HG02642 (cell line): Measurements from ENCODE around the gene ITGAV.
A peak's percentile ranks its signal among the peaks of the same experiment; 100 is the strongest.

ENCODE experiments used
- ATAC-seq: cut with Tn5 transposase; IDR thresholded peaks from one replicate; pipeline ENCODE4 v1.9.1; 2021; ENCODE audit warnings: mild to moderate bottlenecking; ENCODE audit not compliant: unreplicated experiment, poor library complexity

ITGAV gene

GRCh38 chr2:186572705-186573104 is 17.2 kb upstream of the ITGAV start:
- ATAC-seq = no peak

DNA sequence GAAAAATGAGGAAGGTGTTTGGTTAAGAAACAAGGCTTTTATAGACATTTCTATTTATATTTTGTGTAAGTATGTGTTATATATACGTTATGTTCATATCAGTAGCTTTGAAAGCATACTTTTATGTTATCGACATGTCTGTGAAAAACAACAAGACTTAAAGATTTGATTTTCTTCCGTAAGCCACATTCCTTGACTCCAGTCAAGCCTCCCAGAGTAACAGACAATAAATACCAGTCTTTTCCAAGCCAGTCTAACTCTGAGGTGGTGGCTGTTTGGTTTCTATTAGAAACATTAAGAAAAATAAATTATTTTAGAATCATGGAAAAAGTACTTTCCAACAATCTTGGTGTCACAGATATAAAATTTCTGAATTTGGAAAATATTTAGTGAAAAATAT is 16.3 kb upstream of the ITGAV start:
- ATAC-seq = no peak

GRCh38 chr2:186575302-186575701 is 14.6 kb upstream of the ITGAV start:
- peak; percentile 50 for ATAC-seq

DNA sequence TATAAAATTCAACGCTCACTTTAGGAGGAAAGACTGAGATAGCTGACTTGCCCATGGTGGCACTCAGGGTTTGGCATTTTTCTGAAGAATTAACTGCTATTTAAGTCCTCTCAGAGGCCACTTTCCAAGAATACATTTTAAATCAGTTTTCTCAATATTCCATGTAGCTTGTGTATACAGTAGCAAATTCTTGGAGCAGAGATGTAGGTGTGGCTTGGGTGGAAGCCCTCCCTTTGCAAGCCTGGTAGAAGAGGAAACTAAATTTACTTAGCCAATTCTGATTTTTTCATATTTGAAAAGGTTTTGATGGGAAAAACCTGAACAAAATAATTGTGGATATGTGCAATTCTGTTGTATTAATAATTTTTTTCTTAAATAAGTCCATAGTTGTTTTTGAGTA is 14.0 kb upstream of the ITGAV start:
- ATAC-seq = no peak

- no peak for ATAC-seq
Observed at GRCh38 chr2:186576614-186577013, 13.2 kb upstream of the ITGAV start.

- no peak for ATAC-seq
Observed at GRCh38 chr2:186582698-186583097, 7.2 kb upstream of the ITGAV start.

GRCh38 chr2:186584053-186584452 is 5.8 kb upstream of the ITGAV start:
- no peak for ATAC-seq

DNA sequence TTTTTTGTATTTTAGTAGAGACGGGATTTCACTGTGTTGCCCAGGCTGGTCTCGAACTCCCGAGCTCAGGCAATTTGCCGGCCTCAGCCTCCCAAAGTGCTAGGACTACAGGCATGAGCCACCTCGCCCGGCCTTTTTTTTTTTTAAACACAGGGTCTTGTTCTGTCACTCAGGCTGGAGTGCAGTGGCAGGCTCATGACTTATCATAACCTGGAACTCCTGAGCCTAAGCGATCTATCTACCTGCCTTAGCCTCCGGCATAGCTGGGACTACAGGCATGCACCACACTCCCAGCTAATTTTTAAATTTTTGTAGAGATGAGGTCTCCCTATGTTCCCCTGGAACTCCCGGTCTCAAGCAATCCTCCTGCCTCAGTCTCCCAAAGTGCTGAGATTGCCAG is 1.4 kb upstream of the ITGAV start:
- ATAC-seq = no peak

DNA sequence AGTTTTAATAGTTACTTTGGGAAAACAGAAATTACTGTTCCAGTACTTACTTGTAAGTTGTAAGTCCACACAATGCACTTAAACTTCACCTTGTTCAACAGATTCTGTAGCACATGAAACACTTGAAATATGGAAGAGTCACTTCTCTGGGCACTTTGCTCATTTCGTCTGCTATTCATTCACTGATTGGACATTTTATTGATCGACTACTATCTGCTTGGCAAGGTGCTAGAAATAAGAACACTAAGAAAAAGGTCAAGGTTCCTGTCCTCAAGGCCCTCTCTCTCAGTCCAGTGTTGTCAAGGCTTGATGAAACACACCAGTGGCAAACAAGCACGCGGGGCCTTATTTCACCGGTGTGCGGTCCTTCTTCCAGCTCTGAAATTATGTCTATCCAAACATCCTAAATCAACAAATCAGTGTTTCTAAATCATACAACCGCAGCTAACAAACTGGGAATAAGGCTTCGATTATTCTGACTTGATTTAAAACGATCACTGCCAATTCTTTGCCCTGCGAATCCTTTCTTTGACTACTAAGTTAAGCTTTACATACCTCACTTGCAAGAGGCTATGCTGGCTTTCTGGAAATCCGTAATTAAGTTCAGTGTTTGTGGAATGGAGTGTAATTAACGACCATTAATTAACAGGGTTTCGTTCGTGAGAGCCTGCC is 780 bp upstream of the ITGAV start:
- ATAC-seq = no peak

GRCh38 chr2:186590350-186590758 is 498 bp downstream of the ITGAV start:
- no peak for ATAC-seq

- ATAC-seq = peak; percentile 14
Observed at GRCh38 chr2:186590759-186591505, 1.1 kb downstream of the ITGAV start.

DNA sequence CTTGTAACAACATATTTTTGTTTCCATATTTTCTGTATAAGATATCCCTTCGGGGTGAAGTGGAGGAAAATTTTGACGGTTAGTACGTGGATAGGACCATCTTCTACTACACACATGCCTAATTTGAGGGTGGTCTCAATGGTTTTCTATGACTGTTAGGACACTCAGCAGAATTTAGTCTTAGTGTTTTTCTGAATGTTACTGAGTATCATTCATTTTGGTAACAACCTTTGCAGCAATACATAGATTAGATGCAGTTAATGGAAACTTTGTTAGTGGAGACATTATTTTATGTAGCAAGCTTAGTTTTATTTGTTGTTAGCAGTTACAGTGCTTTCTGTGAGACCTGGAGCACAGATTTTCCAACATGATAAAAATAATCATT is 1.6 kb downstream of the ITGAV start:
- ATAC-seq = no peak

DNA sequence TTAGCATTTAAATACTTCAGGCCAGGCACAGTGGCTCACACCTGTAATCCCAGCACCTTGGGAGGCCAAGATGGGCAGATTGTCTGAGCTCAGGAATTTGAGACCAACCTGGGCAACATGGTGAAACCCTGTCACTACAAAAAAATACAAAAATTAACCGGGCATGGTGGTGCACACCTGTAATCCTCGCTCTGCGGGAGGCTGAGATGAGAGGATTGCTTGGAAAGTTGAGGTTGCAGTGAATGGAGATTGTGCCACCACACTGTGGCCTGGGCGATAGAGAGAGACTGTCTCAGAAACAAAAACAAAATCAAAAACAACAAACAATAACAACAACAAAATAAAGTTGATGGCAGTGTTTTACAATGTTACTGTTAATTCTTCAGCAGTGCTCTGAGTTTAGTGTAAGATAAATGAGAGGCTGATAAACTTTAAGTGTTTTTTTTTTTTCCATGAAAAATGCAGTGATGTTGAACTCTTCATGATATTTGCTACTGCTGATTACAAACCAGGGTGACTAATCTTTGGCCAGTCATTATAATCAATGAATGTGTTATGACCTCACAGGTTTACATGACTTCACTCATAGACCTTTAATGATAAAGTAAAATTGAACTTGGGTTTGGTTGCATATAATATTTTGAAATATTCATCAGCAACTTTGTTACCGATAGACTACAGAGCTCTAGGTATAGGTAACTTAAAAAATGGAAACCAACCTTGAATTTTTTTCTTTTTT is 2.5 kb downstream of the ITGAV start:
- no peak for ATAC-seq

- no peak for ATAC-seq
Observed at GRCh38 chr2:186593523-186593922, 3.7 kb downstream of the ITGAV start.

DNA sequence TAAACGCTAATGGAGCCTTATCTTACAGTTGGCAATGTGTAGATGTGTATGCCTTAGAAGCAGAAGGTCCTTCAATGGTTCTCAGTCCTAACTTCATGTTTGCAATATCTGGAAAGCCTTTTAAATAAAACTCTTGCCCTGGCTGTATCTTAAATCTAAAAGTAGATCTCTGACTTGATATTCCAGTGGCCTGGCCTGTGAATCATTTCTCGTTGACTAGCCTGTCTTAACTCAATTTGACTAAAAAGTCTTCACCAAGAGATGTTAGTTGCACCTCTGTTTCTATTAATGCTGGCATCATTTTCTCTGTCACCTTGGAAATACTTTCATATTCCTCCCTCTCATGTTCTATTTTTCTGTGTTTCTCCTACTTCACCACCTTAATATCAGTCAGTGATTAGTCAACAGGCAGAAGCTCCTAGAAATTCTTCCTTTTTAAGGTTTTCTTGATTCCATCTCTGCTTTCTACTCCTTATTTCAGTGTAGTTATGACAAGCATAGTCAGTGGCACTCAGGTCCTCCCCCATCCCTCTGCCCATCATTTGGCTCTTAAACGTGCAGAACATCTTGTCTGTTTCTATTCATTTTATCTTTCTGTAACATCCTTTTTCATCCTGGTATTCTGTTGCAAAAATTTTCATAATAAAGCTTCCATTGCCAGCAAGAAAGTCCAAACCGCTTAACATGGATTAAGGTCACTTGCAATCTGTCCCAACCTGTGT is 4.3 kb downstream of the ITGAV start:
- no peak for ATAC-seq

GRCh38 chr2:186595219-186595618 is 5.4 kb downstream of the ITGAV start:
- ATAC-seq = no peak

DNA sequence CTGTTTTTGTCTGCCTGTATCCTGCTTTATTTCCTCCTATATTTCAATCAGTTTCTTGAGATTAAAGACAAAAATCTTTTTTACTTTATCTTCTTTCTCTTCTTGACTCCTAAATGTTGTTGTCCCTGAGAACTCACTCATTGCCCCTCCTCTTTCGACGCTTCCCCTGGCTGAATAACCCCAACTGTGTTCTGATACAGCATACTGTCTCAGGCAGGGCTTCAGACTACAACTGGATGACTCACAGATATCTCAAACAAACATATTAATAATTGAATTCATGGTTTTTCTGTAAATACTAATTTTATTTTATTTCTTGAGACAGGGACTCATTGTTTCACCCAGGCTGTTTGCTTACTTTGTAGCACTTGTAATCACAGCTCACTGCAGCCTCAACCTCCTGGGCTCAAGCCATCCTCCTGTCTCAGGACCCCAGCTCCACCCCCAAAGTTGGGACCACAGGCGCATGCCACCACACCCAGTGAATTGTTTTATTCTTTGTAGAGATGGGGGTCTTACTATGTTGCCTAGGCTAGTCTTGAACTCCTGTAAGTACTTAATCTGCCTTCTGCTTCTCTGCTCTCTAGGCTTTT is 9.4 kb downstream of the ITGAV start:
- no peak for ATAC-seq

DNA sequence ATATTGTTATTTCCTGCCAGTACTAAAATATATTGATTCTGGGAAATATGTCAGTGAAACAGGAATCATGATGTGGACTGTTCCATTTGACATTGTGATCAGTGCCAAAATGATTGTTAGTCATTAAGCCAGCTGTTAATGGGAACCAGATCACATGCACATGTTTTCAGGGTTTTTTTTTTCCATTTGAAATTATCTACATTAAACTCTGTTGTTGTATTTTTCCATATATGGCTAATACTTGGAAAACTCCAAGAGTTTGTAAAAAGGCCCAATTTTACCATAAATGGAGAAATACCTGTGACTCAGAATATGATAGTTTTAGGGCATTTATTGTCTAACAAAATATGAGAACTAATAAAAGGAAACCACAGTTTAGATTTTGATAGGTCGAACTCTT is 13.4 kb downstream of the ITGAV start:
- no peak for ATAC-seq

- ATAC-seq = no peak
Observed at GRCh38 chr2:186605041-186605440, 15.2 kb downstream of the ITGAV start.

DNA sequence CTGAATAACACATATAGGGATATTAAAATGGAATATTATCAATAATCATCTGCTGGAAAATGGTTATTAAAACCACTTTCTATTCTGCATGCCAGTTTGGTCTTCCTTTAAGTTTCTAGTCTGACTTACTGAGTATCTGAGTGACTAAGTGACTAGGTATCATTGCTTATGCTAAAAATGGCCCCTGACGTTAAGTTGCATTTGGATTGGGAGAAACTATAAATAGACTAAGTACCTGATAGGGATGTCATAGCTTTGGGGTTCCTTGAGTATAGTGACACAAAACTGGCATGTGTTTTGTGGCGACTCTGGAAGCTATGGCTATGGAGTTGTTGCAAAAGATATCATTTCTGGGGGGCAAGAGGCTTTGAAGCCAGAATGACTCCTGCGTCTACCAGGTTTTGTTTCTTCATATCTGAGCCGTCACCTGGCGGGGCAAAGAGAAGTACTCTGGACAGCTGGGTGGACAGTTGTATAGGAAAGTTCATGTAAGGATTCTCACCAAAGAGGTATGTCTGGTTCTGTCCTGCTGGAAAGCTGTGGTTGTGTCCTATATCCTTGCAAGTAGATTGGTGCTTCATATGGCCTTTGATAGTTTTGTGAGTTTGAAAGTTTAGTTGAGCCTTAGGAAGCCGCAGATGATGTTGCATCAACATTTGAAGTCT is 17.9 kb downstream of the ITGAV start:
- no peak for ATAC-seq
